ENCODE measurements around the gene B4GALNT4.
"Not testable (repeated sequence)": the region's sequence is repeated elsewhere in the genome, so short reads cannot be mapped to it uniquely, and the experiment has no call there.

B4GALNT4 gene, protein sequence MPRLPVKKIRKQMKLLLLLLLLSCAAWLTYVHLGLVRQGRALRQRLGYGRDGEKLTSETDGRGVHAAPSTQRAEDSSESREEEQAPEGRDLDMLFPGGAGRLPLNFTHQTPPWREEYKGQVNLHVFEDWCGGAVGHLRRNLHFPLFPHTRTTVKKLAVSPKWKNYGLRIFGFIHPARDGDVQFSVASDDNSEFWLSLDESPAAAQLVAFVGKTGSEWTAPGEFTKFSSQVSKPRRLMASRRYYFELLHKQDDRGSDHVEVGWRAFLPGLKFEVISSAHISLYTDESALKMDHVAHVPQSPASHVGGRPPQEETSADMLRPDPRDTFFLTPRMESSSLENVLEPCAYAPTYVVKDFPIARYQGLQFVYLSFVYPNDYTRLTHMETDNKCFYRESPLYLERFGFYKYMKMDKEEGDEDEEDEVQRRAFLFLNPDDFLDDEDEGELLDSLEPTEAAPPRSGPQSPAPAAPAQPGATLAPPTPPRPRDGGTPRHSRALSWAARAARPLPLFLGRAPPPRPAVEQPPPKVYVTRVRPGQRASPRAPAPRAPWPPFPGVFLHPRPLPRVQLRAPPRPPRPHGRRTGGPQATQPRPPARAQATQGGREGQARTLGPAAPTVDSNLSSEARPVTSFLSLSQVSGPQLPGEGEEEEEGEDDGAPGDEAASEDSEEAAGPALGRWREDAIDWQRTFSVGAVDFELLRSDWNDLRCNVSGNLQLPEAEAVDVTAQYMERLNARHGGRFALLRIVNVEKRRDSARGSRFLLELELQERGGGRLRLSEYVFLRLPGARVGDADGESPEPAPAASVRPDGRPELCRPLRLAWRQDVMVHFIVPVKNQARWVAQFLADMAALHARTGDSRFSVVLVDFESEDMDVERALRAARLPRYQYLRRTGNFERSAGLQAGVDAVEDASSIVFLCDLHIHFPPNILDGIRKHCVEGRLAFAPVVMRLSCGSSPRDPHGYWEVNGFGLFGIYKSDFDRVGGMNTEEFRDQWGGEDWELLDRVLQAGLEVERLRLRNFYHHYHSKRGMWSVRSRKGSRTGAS

DNA sequence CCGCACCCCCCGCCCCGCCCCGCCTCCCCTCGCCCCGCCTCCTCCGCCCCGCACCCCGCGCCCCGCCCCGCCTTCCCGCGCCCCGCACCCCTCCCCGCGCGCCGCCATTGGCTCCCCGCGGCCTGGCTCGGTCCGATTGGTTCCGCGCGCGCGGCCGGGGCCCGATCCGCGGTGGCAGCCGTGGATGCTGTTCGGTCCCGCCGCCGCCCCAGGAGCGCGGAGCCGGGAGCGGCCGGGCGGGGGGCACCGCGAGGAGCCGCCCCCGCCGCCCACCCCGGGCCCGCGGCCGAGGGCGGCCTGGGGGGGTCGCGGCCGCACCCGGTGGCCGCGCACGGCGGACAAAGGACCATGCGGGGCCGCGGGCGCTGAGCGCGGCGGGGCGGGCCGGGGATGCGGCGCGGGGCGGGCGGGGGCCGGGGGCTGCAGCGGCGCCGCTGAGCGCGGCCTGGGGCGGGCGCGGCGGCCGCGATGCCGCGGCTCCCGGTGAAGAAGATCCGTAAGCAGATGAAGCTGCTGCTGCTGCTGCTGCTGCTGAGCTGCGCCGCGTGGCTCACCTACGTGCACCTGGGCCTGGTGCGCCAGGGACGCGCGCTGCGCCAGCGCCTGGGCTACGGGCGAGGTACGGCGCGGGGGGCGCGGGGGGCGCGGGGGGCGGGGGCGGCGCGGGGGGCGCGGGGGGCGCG is at the start of gene B4GALNT4:
Gene B4GALNT4 (plus strand): TSS at position 164 of the 683 bp plus-strand sequence. CDS start 305 bp downstream, at position 469.
- peak; percentile 25 for DNase-seq

DNA sequence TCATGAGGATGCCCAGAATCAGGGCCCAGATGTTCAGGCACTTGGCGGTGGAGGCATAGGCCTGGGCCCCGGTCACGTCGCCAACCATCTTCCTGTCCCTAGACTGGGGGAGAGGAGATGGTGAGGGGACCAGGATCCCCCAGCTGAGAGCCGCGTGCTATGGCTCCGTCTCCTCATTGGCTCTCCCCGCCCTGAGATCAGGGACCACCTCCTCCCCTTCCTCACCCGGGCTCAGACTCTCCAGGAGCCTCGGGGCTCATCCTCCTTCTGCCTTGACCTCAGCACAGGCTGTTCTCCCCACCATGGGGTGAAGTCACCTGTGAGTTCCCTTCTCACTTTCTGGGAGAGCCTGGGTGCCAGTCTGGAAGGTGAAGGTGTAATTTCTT is 49.4 kb upstream of the B4GALNT4 start:
- not testable (repeated sequence) for DNase-seq

DNA sequence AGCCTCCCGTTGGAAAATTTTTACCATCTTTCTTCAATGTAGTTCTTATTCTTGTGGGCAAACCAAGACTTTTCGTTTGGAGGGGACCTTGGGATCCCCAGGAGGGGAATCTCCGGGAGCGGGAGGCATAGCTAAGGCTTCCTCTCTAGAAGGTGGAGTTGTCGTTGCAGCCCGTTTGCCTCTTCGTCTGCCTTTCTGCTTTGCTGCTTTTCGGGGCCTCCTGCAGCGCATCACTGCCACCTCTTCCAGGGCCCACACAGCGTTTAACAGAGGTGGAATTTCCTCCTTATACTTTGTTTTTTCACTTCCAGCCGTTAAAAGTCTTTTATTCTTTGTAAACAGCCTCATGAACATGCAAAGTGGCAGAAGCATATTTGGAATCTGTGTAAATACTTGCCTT is 45.1 kb upstream of the B4GALNT4 start:
- no peak for DNase-seq

DNA sequence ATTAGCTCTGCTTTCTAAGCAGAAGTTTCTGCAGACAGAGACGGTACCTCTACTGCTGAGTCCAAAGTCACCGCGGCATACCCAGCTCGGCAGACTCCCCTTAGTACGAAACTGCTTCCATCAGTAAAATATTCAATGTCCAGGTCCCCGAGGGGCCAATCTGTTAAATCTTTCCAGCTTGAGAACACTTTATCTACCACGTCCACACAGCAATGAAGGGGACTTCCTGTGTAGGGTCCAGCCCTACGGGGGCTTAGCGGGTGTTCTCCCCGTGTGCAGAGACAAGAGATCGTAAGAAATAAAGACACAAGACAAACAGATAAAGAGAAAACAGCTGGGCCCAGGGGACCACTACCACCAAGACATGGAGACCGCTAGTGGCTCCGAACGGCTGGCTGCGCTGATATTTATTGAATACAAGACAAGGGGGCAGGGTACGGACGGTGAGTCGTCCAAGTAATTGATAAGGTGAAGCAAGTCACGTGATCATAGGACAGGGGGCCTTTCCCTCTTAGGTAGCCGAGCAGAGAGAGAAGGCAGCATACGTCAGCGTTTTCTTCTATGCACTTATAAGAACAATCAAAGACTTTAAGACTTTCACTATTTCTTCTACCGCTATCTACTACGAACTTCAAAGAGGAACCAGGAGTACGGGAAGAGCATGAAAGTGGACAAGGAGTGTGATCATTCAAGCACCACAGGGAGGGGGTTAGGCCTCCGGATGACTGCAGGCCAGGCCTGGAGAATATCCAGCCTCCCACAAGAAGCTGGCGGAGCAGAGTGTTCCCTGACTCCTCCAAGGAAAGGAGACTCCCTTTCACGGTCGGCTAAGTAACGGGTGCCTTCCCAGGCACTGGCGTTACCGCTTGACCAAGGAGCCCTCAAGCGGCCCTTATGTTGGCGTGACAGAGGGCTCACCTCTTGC is 44.4 kb upstream of the B4GALNT4 start:
- not testable (repeated sequence) for DNase-seq

DNA sequence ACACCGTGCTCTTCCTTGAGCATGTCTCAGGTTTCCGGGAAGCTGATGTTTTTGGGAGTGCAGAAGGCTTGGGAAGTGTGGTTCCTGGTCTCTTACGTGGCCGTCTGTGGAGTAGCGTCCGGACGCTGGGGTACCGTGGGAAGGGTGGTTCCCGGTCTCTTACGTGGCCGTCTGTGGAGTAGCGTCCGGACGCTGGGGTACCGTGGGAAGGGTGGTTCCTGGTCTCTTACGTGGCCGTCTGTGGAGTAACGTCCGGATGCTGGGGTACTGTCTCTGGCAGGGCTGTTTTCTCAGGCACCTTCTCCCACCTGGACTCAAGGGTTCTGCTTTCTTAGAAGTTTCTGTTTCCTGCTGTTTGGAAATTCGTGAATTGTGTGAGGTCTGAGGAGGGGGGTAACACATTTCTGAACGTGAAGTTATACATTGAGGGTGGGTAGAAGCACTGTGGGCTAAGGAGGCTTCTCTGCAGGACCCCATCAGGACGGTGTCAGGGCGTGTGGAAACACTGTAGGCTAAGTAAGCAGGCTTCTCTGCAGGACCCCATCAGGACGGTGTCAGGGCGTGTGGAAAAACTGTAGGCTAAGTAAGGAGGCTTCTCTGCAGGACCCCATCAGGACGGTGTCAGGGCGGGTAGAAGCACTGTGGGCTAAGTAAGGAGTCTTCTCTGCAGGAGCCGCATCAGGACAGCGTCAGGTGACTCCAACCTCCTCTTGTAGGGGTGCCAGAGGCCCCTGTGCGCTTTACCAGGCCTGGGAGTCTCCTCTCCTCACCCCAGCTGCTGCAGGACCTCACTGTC is 43.3 kb upstream of the B4GALNT4 start:
- DNase-seq, result no peak

DNA sequence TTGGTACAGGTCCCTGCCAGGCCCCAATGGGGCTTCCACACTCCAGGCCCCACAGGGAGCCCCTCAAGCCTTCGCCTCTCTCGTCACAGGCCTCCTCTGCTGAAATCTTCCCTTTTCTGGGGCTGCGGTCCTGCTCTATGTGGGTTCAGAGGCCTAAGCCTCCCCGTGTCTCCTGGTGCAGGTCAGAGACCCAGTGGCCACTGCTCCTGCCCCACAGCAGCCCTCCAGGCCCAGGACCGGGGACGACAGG is 42.8 kb upstream of the B4GALNT4 start:
- no peak for DNase-seq

DNA sequence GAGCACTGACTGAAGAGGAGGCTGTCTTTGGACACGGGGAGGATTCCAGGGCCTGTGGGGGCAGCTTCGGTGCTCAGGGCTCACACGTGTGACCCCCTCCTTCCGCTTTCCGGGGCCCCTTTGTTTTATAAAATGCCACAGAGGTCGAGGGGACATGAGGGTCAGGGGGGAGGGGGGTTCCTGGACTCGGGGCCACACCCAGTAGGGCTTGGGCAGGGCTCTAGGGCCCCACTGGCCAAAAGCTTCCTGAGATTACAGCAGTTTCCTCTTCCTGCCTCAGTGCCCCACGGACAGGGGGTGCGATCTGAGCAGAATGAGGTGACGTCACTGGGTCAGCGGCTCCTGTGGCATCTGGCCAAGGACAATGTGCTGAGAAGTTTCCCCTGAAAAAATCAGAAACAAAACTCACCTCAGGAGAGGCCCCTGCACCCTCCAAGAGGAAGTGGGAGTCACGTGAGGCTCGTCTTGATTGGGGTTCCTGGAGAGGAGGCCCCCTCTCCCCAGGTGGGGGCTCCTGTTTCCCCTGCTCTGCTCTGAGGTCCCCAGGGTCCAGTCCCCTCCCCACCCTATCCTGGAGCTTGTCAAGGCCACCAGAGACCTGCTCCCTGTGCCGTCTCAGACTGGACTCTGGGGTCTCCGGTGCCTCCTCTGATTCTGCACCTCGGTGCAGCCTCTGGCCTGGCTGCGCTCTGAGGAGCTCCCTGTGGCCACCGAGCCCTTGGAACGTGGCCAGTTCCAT is 42.3 kb upstream of the B4GALNT4 start:
- peak; percentile 64 for DNase-seq

DNA sequence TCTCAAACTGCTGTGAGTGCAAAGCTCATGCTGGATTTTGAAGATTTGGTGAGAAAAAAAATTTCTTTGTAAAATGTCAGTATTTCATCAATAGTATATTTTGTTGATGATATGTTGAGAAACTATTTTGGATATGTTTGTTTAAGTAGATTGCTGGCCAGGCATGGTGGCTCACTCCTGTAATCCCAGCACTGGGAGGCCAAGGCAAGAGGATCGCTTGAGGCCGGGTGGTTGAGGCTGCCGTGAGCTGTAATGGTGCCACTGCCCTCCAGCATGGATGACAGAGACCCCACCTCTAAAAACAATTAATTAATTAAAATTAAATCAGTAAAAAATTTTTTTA is 41.7 kb upstream of the B4GALNT4 start:
- no peak for DNase-seq

DNA sequence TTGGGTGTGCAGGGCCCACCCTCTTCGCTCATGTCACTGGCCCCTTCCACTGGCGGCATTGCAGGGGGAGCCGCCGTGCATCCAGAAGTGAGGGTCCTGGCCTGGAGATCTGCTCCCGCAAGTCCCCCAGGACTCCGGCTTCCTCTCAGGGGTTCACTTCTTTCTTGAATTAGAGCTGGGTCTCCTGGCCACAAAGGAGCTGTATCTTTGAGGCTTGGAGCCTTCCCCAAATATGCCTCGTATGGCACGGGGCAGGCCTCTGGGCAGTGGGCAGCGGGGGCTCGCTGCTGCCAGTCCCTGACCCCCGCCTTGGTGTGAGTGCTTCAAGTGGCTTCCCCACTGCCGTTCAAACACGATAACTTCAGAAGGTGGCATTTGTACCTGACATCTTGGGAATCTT is 41.3 kb upstream of the B4GALNT4 start:
- no peak for DNase-seq

DNA sequence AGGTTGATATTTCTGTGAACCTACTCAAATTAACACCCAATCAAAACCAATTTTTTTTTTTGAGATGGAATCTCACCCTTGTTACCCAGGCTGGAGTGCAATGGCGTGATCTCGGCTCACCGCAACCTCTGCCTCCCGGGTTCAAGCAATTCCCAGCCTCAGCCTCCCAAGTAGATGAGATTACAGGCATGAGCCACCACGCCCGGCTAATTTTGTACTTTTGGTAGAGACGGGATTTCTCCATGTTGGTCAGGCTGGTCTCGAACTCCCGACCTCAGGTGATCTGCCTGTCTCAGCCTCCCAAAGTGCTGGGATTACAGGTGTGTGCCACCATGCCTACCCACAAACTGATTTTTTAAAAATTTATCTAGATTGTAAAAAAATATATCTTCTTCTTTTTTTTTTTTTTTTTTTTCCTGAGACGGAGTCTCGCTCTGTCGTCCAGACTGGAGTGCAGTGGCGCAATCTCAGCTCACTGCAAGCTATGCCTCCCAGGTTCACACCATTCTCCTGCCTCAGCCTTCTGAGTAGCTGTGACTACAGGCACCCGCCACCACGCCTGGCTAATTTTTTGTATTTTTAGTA is 40.7 kb upstream of the B4GALNT4 start:
- not testable (repeated sequence) for DNase-seq

DNA sequence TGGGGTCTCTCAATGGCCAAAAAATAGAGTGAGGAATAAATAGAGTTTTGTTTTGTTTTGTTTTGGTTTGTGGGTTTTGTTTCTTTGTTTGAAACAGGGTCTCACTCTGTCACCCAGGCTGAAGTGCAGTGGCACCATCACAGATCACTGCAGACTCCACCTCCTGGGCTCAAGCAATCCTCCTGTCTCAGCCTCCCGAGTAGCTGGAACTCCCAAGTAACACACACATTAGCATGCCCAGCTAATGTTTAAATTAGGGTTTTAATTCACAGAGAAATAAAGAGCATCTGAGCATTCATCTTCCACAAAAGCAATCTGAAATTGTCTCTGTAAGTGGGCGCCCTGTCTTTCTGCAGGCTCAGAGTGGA is 39.4 kb upstream of the B4GALNT4 start:
- no peak for DNase-seq

DNA sequence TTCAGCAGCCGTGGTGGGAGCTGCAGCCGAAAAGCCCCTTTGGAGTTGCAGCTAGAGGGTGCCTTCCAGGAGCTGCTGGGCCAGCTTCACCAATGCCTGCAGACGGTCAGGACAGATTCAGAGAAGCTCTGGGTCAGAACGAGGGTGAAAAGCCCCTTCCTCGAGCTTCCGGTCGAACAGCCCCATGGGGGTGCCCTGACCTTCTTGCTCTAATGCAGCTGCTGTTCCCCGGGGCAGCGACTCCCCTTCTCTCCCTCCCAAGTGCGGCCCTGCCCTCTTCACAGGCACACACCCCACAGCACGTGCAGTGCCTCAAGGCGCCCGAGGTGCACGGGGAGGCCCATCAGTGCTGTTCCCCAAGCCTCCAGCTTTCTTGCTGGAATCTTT is 39.0 kb upstream of the B4GALNT4 start:
- DNase-seq, result no peak

DNA sequence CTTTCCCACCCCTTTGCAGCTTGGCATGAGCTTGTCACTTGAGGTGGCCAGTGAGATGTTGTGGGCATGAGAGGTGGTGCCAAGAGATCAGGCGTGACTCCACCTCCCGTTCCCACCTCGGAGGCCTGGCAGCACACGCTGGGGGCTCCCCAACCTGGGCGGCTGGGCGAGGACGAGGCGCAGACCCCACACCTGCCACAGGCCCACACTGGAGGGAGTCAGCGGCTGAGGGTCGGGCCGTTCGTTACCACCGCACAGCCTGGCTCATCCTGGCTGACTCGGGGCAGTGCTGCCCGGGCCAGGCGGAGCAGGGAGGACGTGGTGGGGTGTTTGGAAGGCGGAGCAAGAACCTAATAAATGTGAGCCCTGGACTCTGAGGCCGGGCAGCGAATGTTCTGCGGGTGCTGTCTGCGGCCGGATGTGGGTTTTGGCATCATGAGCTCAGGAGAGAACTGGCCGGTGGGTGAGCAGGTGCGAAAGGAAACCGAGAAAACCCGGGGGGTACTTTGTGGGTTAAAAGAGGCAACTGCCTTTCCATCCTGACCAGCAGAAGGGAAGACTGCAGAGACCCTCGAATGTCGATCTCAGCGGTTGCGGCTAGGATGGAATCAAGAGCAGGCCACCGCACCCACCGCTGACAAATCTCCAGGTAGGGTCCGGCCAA is 38.5 kb upstream of the B4GALNT4 start:
- no peak for DNase-seq

DNA sequence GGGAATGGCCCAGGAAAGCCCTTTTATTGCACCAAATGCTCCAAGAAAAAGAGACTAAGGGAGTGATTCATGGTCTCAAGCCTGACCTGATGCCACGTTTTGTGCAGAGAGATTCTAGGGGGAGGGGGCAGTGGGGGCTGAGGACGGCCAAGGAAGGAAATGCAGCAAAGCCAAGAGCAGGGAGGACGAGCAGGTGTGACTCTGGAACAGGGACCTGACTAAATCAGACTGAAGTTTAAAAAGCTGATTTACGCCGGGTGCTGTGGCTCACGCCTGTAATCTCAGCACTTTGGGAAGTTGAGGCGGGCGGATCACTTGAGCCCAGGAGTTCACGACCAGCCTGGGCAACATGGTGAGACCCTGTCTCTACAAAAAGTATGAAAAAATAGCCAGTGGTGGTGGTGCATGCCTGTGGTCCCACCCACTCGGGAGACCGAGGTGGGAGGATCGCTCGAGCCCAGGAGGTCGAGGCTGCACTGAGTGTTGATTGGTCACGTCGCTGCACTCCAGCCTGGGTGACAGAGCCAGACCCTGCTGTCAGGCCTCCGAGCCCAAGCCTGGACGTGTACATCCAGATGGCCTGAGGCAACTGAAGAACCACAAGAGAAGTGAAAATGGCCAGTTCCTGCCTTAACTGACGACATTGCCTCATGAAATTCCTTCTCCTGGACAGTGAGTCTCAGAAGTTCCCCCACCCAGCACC is 37.8 kb upstream of the B4GALNT4 start:
- no peak for DNase-seq

DNA sequence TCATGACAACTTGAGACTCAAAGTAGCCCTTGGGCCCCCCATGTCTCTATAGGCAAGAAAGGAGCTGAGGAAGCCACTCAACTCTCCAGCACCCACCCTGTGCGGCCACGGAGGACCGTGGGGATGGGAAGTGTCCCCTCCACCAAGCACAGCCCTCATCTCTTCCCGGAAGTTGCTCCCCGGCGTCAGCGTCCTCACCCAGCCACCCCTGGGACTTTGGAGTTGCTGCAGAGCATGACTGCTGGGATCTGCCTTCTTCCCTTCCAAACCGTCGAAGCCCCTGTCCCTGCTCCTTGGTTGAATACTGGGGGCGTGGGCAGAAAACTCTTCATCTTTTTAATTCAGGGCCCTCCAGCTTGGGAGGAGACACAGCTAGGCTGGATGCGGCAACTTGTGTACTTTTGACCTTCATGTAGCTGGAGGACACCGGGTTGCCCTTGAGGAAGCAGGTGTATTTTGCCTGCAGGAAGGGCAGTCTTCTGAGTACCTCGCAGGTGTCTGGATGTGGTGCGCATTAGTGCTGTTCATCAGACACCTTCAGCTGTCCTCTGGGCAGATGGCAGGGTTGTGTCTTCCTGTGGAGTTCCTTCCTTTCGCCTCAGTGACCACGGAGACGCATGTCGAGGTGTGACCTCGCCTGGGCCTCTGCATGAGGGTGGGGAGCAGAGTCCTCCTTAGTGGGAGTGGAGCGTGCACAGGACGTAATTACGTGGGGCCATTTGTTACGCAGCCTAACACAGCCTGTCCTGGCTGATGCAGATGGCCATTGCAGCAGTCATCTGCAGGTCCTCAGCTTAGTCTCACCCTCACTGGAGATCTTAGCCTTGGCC is 36.4 kb upstream of the B4GALNT4 start:
- no peak for DNase-seq

DNA sequence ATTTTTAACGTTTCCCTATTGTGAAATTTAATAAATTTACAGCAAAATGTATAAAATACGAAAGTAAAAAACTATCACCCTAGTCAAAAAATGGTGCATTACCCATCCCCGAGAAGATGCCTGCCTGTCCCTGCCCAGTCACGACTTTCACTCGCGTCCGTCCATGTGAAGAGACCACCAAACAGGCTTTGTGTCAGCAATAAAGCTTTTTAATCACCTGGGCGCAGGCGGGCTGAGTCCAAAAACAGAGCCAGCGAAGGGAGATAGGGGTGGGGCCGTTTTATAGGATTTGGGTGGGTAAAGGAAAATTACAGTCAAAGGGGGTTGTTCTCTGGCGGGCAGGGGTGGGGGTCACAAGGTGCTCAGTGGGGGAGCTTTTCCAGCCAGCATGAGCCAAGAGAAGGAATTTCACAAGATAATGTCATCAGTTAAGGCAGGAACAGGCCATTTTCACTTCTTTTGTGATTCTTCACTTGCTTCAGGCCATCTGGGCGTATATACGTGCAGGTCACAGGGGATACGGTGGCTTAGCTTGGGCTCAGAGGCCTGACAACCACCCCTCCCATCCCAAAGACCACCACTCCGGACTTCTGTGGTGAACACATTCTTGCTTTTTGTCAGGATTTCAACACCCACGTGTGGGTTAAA is 35.6 kb upstream of the B4GALNT4 start:
- DNase-seq, result not testable (repeated sequence)

DNA sequence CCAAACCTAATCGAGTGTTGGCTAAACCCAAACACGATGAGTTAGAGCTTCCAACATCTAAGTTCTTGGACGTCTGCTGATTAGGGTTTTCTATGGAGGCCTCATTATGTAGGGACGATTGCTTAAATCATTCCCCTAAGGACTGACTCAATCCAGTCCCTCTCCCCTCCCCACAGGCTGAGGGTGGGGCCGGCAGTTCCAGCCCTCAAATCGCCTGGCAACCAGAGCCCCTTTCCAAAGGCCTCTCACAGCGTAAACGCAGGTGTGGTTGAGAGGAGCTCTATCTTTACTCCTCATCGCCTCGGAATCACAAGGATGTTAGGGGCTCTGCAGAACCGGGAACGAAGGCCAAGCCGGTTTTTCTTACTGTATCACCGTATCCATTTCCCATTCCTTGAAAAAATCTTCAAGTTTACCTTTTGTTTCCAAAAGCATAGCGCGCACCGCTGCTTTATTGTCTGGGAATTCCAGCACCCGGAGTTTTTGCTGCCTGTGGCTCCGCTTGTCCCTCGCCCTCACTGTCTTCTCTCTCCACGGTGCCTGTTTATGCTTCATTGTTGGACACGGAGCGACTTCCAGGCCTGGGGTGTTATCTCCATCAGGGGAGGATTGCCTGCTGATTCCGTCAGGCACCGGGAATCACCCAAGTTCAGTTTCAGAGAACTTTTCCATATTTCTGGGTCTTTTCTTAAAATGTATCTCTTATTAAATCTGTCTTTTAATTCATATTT is 34.9 kb upstream of the B4GALNT4 start:
- DNase-seq, result no peak

All from stimulated activated CD4-positive, alpha-beta T cell treated with anti-CD3 and anti-CD28 coated beads, Interleukin-4, amount 100 ng/mL, for 24 hours (primary cell).